ENCODE measurements around the gene TUBGCP2. TPM values are rescaled to one million over a fixed set of nuclear protein-coding genes. Genes with fewer than 3 reads are reported as not detected.

Gene TUBGCP2
- total RNA-seq, 1 donor = 66.9 TPM

- no peak for TF ChIP-seq CTCF (IDR thresholded peaks at IDR 0.05; ENCODE audit: insufficient read depth, low read depth, low read length)
- H3K4me3 ChIP-seq (ENCODE audit: low read depth, low read length) = no peak overlapping the region
- DNase-seq (ENCODE audit: low read depth) = no peak
Measured at GRCh38 chr10:133312016-133312768, 3.5 kb upstream of the TUBGCP2 start.

- TF ChIP-seq CTCF (IDR thresholded peaks at IDR 0.05; ENCODE audit: insufficient read depth, low read depth, low read length) = no peak
- no peak for DNase-seq (ENCODE audit: low read depth)
- H3K4me3 ChIP-seq (ENCODE audit: low read depth, low read length) = no peak overlapping the region
Measured at GRCh38 chr10:133311570-133311969, 2.9 kb upstream of the TUBGCP2 start.

GRCh38 chr10:133310789-133311188, 2.1 kb upstream of the TUBGCP2 start:
- no peak for DNase-seq (ENCODE audit: low read depth)
- TF ChIP-seq CTCF (IDR thresholded peaks at IDR 0.05; ENCODE audit: insufficient read depth, low read depth, low read length) = no peak
- no peak overlapping the region for H3K4me3 ChIP-seq (ENCODE audit: low read depth, low read length)

- H3K4me3 ChIP-seq (ENCODE audit: low read depth, low read length) = no peak overlapping the region
- no peak for TF ChIP-seq CTCF (IDR thresholded peaks at IDR 0.05; ENCODE audit: insufficient read depth, low read depth, low read length)
- no peak for DNase-seq (ENCODE audit: low read depth)
Measured at GRCh38 chr10:133310399-133310755, 1.7 kb upstream of the TUBGCP2 start.

- no peak for TF ChIP-seq CTCF (IDR thresholded peaks at IDR 0.05; ENCODE audit: insufficient read depth, low read depth, low read length)
- no peak overlapping the region for H3K4me3 ChIP-seq (ENCODE audit: low read depth, low read length)
- DNase-seq (ENCODE audit: low read depth) = no peak
Measured at GRCh38 chr10:133309720-133310398, 1.2 kb upstream of the TUBGCP2 start.

- peak overlapping the region; percentile 83 for H3K4me3 ChIP-seq (ENCODE audit: low read depth, low read length)
- peak; percentile 94 for DNase-seq (ENCODE audit: low read depth)
- no peak for TF ChIP-seq CTCF (IDR thresholded peaks at IDR 0.05; ENCODE audit: insufficient read depth, low read depth, low read length)
Measured at GRCh38 chr10:133309100-133309719, 538 bp upstream of the TUBGCP2 start.
